K562 treated with DMSO at 1 percent for 4 hours (cell line): ENCODE measurements around the gene ZNF580. TPM values are rescaled to one million over a fixed set of nuclear protein-coding genes. Genes with fewer than 3 reads are reported as not detected.

Source experiments
- total RNA-seq: library from RNA; unstranded; fragments of 300-600 nt; gene quantifications from 2 replicates; pipeline ENCODE4 v1.2.3, GENCODE V29; 2022; ENCODE audit not compliant: insufficient read depth

Gene ZNF580, protein sequence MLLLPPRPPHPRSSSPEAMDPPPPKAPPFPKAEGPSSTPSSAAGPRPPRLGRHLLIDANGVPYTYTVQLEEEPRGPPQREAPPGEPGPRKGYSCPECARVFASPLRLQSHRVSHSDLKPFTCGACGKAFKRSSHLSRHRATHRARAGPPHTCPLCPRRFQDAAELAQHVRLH
- 52.4 and 60.5 TPM in 2 replicates for total RNA-seq

DNA sequence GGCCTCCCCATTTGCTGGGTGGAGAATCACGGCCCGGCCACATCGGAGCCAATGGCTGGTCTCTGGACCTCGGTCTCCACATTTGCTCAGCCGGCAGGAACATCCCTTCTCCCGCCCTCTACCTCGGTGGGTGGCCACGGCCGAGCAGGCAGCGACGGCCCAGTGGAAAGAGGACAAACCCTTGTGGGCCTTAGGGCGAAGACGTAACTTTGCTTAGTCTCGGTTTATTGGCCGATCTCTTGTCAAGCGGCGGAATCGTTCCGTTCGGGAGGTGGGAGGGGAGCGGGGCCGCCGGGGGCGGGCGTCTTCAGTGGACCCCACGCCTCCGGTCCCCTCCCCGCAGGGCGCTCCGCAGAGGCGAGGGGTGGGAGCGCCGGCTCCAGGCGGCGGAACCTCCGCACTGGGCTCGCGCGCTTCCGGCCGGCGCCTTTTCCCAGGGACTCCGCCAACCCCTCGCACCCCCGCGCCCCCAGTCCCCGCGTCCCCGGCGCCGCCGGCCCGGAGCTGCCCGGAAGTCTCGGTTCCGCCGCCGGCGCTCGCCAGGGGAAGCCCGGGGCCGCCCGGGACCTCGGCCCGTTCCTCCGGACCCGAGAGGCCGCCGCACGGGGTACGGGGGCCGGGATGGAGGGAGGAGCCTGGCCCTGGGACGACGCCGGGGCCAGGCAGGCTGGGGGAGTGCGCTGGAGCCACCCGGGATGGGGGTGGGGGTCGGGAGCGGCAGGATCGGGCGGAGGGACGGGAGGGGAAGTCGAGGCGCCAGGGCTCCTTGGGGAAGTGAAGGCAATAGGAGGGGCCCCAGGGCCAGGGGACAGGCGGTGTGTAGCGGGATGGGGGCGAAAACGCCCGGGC lies at the start of gene ZNF580:
Gene ZNF580, plus strand, starts transcription at position 426 of the 849 bp plus-strand sequence. CDS start 1,507 bp downstream, outside the sequence.

GRCh38 chr19:55599468-55599841 lies 41.3 kb upstream of the ZNF580 start, which contains the start of gene FIZ1:
Gene FIZ1, minus strand, starts transcription at chr19:55599517. Its CDS starts 1,652 bp downstream, at chr19:55597865.

DNA sequence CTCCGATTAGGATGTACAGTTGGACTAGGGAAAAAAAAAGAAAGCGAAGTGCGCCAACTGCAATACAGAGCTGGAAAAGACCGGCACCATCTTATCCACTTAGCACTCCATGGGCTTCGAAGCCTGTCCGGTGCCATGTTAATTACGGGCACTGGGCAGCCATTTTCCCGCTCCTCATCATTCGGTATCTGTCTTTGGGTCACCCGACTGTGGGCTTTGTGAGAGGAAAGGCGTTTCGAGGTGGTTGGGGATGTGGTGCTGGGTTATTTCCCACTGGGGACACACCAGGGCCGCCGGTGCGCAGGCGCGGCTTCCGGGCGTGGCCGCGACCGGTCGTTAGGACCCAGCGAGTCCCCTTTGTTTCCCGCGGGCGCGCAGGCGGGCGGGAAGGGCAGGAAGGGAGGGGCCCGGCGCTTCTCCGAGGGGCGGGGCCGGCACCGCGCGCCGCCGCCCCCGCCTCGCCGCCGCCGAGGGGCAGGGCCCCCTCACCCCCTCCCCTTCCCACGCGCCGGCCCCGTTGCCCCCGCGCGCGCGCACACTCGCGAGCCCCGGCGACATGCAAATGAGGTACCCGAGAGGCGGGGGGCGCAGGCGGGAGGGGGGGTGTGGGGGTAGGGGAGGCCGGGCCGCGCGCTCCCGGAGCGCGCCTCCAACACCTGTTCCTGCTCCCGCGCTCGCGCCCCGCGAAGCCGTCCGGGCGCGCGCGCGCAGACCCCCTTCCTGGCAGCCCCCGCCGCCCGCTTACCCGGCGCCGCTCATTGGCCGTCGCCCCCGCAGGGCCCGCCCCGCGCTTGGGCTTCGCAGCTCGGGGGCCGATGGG lies 40.8 kb upstream of the ZNF580 start, which contains the start of gene ZNF524:
Gene ZNF524, plus strand, starts transcription at position 447 of the 820 bp plus-strand sequence. CDS start 1,825 bp downstream, outside the sequence.

GRCh38 chr19:55605637-55606470 lies 34.9 kb upstream of the ZNF580 start, which contains the start of gene ZNF865:
Gene ZNF865, plus strand, starts transcription at chr19:55605647. Its CDS starts 7,972 bp downstream, at chr19:55613619.

GRCh38 chr19:55624109-55625003 lies 16.4 kb upstream of the ZNF580 start, which contains the start of gene ZNF784:
Gene ZNF784, minus strand, starts transcription at chr19:55624566. Its CDS starts 5 bp downstream, at chr19:55624561.

DNA sequence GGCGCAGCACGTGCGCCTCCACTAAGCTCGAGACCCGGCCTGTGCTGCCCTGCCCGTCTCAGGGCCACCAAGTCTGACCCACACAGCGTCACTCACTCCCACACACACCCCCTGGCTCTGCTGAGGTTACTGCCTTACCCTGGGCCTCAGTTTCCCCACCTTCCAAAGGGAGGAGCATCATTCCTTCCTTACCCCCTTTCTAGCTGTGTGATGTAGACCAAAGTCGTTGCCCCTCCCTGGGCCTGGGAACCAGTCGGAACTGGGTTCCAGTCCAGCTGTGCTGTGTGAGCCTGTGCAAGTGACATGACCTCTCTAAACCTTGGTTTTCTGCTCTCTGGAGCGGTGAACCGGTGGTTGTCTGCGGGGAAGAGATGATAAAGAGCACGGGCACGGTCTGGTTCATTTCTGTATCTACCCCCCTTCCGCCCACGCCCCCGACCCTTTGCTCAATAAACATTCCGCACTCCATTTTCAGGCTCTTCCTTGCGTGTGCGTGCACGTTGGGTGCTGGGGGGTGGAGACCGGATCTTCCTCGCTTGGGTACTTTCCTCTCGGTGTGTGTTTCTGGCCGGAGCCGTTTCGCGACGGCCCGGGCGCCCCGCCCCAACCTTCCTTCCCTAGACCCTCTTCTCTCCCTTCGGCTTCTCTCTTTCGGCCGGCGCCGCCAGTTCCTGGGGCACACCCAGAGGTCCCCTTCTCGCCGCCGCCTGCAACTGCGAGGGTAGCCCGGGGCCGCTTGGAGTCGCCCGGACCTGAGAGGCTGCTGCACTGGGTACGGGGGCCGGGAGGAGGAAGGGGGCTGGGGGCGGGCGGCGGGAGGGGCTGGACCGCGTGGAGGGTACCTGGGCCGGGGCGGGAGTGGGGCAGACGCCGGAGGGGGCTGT lies 2.4 kb downstream of the ZNF580 start, which contains the start of gene ZNF581:
Gene ZNF581, plus strand, starts transcription at position 647 of the 884 bp plus-strand sequence. CDS start 923 bp downstream, outside the sequence.

GRCh38 chr19:55647732-55648584 lies 7.2 kb downstream of the ZNF580 start, which contains the start of gene CCDC106:
Gene CCDC106, plus strand, starts transcription at chr19:55648212. Its CDS starts 835 bp downstream, at chr19:55649047.

GRCh38 chr19:55654868-55655647 lies 14.3 kb downstream of the ZNF580 start, which contains the start of gene U2AF2:
Gene U2AF2, plus strand, starts transcription at chr19:55655035. Its CDS starts 70 bp downstream, at chr19:55655105.

DNA sequence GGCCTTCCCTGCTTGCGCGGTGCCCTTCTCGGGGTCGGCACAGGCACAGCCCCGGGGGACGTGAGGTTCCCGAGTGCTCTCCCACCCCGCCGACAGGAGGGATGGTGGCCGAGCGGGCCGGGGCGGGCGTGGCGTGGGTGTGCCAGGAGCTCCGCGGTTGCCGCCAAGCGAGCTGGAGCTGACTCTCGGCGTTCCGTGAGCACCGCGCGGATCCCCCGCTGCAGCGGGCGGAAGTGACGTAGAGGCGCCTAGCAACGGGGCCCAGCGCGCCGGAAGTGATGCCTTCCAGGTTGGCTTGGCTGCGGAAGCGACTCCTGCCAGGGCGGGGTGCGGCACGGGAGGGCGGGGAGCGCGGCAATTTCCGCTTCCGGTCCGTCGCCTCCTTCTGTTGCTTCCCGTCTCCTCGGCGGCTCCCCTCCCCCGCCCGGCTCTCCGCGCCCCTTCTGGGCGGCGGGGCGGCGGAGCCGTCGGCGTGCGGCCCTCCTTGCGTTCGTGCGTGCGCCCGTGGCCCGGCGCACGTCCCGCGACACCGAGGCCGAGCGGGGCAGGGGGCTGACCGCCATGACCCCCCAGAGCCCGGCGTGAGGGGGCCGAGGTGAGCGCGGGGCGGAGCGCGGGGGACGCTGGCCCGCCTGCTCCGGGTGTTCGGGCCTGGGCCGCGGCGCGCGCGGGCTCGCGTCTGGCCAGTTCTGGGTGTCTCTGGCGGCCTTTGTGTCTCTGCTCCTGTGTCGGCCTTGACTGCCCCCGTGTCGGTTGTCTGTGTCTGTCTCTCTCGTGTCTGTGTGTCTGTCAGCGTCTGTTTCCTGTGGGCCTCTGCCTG lies 34.2 kb downstream of the ZNF580 start, which contains the start of gene EPN1:
Gene EPN1, plus strand, starts transcription at position 386 of the 820 bp plus-strand sequence. CDS start 3,402 bp downstream, outside the sequence.

Other genes with a start within 250 kb of the ZNF580 start
- gene UBE2S, start 233.2 kb upstream of the ZNF580 start, total RNA-seq = 377 and 436 TPM in 2 replicates
- not detected in 2 replicates for gene SHISA7, start 197.7 kb upstream of the ZNF580 start, total RNA-seq
- 94.9 and 118 TPM in 2 replicates for gene ISOC2, start 179.4 kb upstream of the ZNF580 start, total RNA-seq
- gene C19orf85, start 176.3 kb upstream of the ZNF580 start, total RNA-seq = not detected in 2 replicates
- 10.4 and 18.8 TPM in 2 replicates for gene ZNF628, start 164.4 kb upstream of the ZNF580 start, total RNA-seq
- gene NAT14, start 155.8 kb upstream of the ZNF580 start, total RNA-seq = 37.1 and 38.8 TPM in 2 replicates
- 0.25 TPM in 1 of 2 replicates, not detected in the other for gene SSC5D, start 152.6 kb upstream of the ZNF580 start, total RNA-seq
- gene SBK2, start 103.9 kb upstream of the ZNF580 start, total RNA-seq = not detected in 2 replicates
- not detected in 2 replicates for gene SBK3, start 95.5 kb upstream of the ZNF580 start, total RNA-seq
- gene ZNF579, start 60.2 kb upstream of the ZNF580 start, total RNA-seq = 12.2 and 14.3 TPM in 2 replicates
- 13.4 and 17.2 TPM in 2 replicates for gene FIZ1, start 41.5 kb upstream of the ZNF580 start, total RNA-seq
- gene ZNF524, start 40.7 kb upstream of the ZNF580 start, total RNA-seq = 34.2 and 37.8 TPM in 2 replicates
- gene ZNF865, start 35.4 kb upstream of the ZNF580 start, total RNA-seq = 28.3 and 33.7 TPM in 2 replicates
- gene ZNF784, start 16.4 kb upstream of the ZNF580 start, total RNA-seq = 5.5 and 6.5 TPM in 2 replicates
- 57.6 and 69.0 TPM in 2 replicates for gene ZNF581, start 2.6 kb downstream of the ZNF580 start, total RNA-seq
- gene CCDC106, start 7.2 kb downstream of the ZNF580 start, total RNA-seq = 30.7 and 33.6 TPM in 2 replicates
- gene U2AF2, start 14.0 kb downstream of the ZNF580 start, total RNA-seq = 167 and 168 TPM in 2 replicates
- 100 and 102 TPM in 2 replicates for gene EPN1, start 34.2 kb downstream of the ZNF580 start, total RNA-seq
- not detected in 2 replicates for gene NLRP9, start 97.4 kb downstream of the ZNF580 start, total RNA-seq
- gene RFPL4A, start 118.1 kb downstream of the ZNF580 start, total RNA-seq = 1.7 and 2.4 TPM in 2 replicates
- not detected in 2 replicates for gene RFPL4AL1, start 128.1 kb downstream of the ZNF580 start, total RNA-seq
- gene NLRP11, start 191.0 kb downstream of the ZNF580 start, total RNA-seq = 0.33 and 0.83 TPM in 2 replicates
- gene NLRP4, start 195.5 kb downstream of the ZNF580 start, total RNA-seq = 0.59 and 1.3 TPM in 2 replicates